CD14-positive monocyte (primary cell): ENCODE measurements around the gene CDH13. TPM values are rescaled to one million over a fixed set of nuclear protein-coding genes. Genes with fewer than 3 reads are reported as not detected.

Experiments
- DNase-seq, 3 donors: peaks; one replicate each; pipeline ENCODE4 v3.0.0-alpha.2; 2011 to 2022
- H2AFZ ChIP-seq: 2 replicates; pipeline ENCODE4 v1.6.0; 2012; ENCODE audit warnings: mild to moderate bottlenecking, low read depth, low read length, inconsistent platforms; ENCODE audit not compliant: insufficient read depth, poor library complexity, severe bottlenecking
- H3K27ac ChIP-seq, 2 donors: 1 replicate in 1 of 2; 2 replicates in 1 of 2; pipeline ENCODE4 v1.5.1; 2012 to 2013; ENCODE audit warnings: low read length in 2 of 2, control low read depth in 1 of 2, inconsistent platforms in 1 of 2, low read depth in 1 of 2, mild to moderate bottlenecking in 1 of 2
- H3K27me3 ChIP-seq, 2 donors: one replicate each; pipeline versions ENCODE4 v1.6.0 to v1.6.1; 2011 to 2013; ENCODE audit warnings: low read length in 2 of 2; ENCODE audit not compliant: control insufficient read depth in 2 of 2, insufficient read depth in 2 of 2
- H3K36me3 ChIP-seq, 2 donors: replicated peaks in 1 of 2; 1 replicate in 1 of 2; 2 replicates in 1 of 2; pipeline versions ENCODE4 v1.5.1 to v1.6.1; 2012 to 2013; ENCODE audit warnings: low read length in 2 of 2, control low read depth in 1 of 2, inconsistent platforms in 1 of 2, mild to moderate bottlenecking in 1 of 2; ENCODE audit not compliant: insufficient read depth in 2 of 2, control insufficient read depth in 1 of 2
- H3K4me1 ChIP-seq, 2 donors: 1 replicate in 1 of 2; 2 replicates in 1 of 2; pipeline versions ENCODE4 v1.5.1 to v1.6.1; 2012 to 2013; ENCODE audit warnings: low read length in 2 of 2, control low read depth in 1 of 2, inconsistent platforms in 1 of 2, mild to moderate bottlenecking in 1 of 2, moderate library complexity in 1 of 2; ENCODE audit not compliant: insufficient read depth in 2 of 2, control insufficient read depth in 1 of 2
- H3K4me2 ChIP-seq: replicated peaks from 2 replicates; pipeline ENCODE3; 2012; ENCODE audit warnings: low read length, moderate library complexity, mild to moderate bottlenecking; ENCODE audit not compliant: poor library complexity, severe bottlenecking; ENCODE audit errors: extremely low read depth
- H3K4me3 ChIP-seq, 3 experiments: fragments of 200-600 bp in 1 of 3; sonication (generic) in 1 of 3; replicated peaks in 1 of 3; 1 replicate in 2 of 3; 2 replicates in 1 of 3; pipeline ENCODE4 v1.5.1; 2011 to 2013; ENCODE audit warnings: low read length in 3 of 3, mild to moderate bottlenecking in 3 of 3, control low read depth in 2 of 3, low read depth in 2 of 3, inconsistent platforms in 1 of 3, moderate library complexity in 1 of 3
- H3K79me2 ChIP-seq: 2 replicates; pipeline ENCODE4 v1.6.0; 2012; ENCODE audit warnings: mild to moderate bottlenecking, control low read depth, inconsistent platforms, low read length, moderate library complexity; ENCODE audit not compliant: insufficient read depth
- H3K9ac ChIP-seq: 2 replicates; pipeline ENCODE4 v1.6.0; 2017; ENCODE audit warnings: low read length, mild to moderate bottlenecking; ENCODE audit not compliant: insufficient read depth, poor library complexity, severe bottlenecking
- H3K9me3 ChIP-seq, 2 donors: replicated peaks in 1 of 2; 1 replicate in 1 of 2; 2 replicates in 1 of 2; pipeline versions ENCODE4 v1.5.1 to v1.6.1; 2012 to 2013; ENCODE audit warnings: low read length in 2 of 2, control low read depth in 1 of 2; ENCODE audit not compliant: control insufficient read depth in 1 of 2, insufficient read depth in 1 of 2
- H4K20me1 ChIP-seq: 2 replicates; pipeline ENCODE4 v1.6.0; 2012; ENCODE audit warnings: mild to moderate bottlenecking, low read length, control low read depth, moderate library complexity; ENCODE audit not compliant: insufficient read depth
- H3K27ac Mint-ChIP-seq, 7 donors: one replicate each; pipeline ENCODE4 v1.8.0; 2020; ENCODE audit warnings: mild to moderate bottlenecking in 7 of 7, mixed read lengths in 7 of 7, moderate library complexity in 6 of 7, inconsistent platforms in 2 of 7
- H3K27me3 Mint-ChIP-seq, 3 donors: one replicate each; pipeline ENCODE4 v1.8.0; 2021 to 2022; ENCODE audit warnings: low read depth in 3 of 3, mild to moderate bottlenecking in 3 of 3, mixed read lengths in 3 of 3, moderate library complexity in 3 of 3, inconsistent platforms in 1 of 3
- H3K36me3 Mint-ChIP-seq, 2 donors: one replicate each; pipeline ENCODE4 v1.8.0; 2020; ENCODE audit warnings: mixed read lengths in 2 of 2, inconsistent platforms in 1 of 2, mild to moderate bottlenecking in 1 of 2
- H3K4me1 Mint-ChIP-seq: one replicate; pipeline ENCODE4 v1.8.0; 2020; ENCODE audit warnings: mild to moderate bottlenecking, mixed read lengths
- H3K4me3 Mint-ChIP-seq, 2 donors: one replicate each; pipeline ENCODE4 v1.8.0; 2020; ENCODE audit warnings: mild to moderate bottlenecking in 2 of 2, mixed read lengths in 2 of 2, moderate library complexity in 1 of 2
- H3K9me3 Mint-ChIP-seq, 7 donors: one replicate each; pipeline ENCODE4 v1.8.0; 2020 to 2022; ENCODE audit warnings: mixed read lengths in 7 of 7, mild to moderate bottlenecking in 6 of 7, moderate library complexity in 6 of 7, inconsistent platforms in 2 of 7
- WGBS: methylation state at CpG from one replicate; pipeline ENCODE4 v1.1.5; 2013; ENCODE audit warnings: missing lambda C conversion rate; ENCODE audit not compliant: insufficient coverage; 5-methylcytosine and 5-hydroxymethylcytosine counted together
- intact Hi-C, 2 donors: fragments of 100-400 bp; cut with micrococcal nuclease; formaldehyde crosslinking; loops; one replicate each; pipeline versions ENCODE4 v1.15.0 to v1.15.1; 2023
- polyA plus RNA-seq, 3 donors: library from polyadenylated mRNA; depleted of rRNA in 1 of 3; unstranded in 2 of 3; stranded (reverse) in 1 of 3; fragments of 300-500 nt in 2 of 3; fragments of >200 nt in 1 of 3; fragmentation: Illumina TruSeq in 2 of 3; gene quantifications; 1 replicate in 2 of 3; 2 replicates in 1 of 3; pipeline ENCODE4 v1.2.3, GENCODE V29; 2012 to 2021
- TF ChIP-seq, protein P1 (sequence below): fragments of 200-600 bp; IDR thresholded peaks from one replicate; pipeline ENCODE4 v1.8.0; 2022; ENCODE audit warnings: antibody characterized with exemption, mild to moderate bottlenecking

CDH13 gene
- polyA plus RNA-seq, 3 donors: 0.13 to 0.19 TPM; not detected in 1

DNA sequence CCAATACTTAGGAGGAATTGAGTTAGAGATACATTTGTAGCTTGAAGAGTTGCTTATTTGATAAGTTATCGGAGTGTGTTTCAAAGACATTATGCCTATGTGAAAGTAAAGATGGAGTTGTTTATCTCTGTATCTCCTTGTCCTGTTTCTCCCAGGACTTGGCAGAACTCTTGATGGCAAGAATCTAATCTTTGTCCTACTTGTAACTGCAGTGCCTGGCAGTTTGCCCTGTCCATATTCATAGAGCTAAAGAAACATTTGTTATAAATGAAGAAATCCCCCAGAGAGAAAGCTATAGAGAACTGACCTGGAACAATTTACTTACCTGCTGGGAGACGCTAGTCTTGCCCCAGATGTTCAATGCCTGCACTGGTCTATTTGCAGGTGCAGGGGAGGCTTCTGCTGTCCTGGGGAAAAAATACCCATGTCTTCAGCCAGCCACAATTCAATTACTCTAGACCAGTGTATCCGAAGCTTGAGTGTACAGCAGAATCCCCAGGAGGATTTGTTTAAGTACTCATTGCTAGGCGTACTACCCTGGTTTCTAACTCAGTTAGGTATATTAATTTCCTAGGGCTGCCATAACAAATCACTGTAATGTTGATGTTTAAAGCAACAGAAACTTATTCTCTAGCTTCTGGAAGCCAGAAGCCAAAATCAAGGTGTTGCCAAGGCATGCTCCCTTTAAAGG lies 771.0 kb downstream of the CDH13 start:
- intact Hi-C loops: no loop called here
- peaks cover 2 to 24% (median 11%) of the 10 kb centered on the region in 7 donors for H3K9me3 Mint-ChIP-seq
- Histone ChIP-seq H3K4me2 (no peak overlapping the region), H3K27me3 (no peaks in the 10 kb centered on the region), H3K9me3 (peaks cover 0 to 4% of the 10 kb centered on the region in 2 donors), H3K36me3 (no peaks in the 10 kb centered on the region), H3K9ac (no peak overlapping the region), H3K4me3 (no peak overlapping the region), H4K20me1 (no peaks in the 10 kb centered on the region), H3K79me2 (no peaks in the 10 kb centered on the region), H3K4me1 (no peaks in the 10 kb centered on the region), H2AFZ (no peak overlapping the region), H3K27ac (no peak overlapping the region)
- DNase-seq: no peak
- H3K27me3 Mint-ChIP-seq: peaks cover 0 to 1% (median 0%) of the 10 kb centered on the region in 3 donors
- H3K4me3 Mint-ChIP-seq: no peak overlapping the region
- H3K36me3 Mint-ChIP-seq: no peaks in the 10 kb centered on the region
- 100% methylated on average over 1 of the region's 4 CpGs for WGBS
- H3K4me1 Mint-ChIP-seq: no peaks in the 10 kb centered on the region
- TF ChIP-seq, protein P1, sequence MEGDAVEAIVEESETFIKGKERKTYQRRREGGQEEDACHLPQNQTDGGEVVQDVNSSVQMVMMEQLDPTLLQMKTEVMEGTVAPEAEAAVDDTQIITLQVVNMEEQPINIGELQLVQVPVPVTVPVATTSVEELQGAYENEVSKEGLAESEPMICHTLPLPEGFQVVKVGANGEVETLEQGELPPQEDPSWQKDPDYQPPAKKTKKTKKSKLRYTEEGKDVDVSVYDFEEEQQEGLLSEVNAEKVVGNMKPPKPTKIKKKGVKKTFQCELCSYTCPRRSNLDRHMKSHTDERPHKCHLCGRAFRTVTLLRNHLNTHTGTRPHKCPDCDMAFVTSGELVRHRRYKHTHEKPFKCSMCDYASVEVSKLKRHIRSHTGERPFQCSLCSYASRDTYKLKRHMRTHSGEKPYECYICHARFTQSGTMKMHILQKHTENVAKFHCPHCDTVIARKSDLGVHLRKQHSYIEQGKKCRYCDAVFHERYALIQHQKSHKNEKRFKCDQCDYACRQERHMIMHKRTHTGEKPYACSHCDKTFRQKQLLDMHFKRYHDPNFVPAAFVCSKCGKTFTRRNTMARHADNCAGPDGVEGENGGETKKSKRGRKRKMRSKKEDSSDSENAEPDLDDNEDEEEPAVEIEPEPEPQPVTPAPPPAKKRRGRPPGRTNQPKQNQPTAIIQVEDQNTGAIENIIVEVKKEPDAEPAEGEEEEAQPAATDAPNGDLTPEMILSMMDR: no peak
- H3K27ac Mint-ChIP-seq: no peak overlapping the region

DNA sequence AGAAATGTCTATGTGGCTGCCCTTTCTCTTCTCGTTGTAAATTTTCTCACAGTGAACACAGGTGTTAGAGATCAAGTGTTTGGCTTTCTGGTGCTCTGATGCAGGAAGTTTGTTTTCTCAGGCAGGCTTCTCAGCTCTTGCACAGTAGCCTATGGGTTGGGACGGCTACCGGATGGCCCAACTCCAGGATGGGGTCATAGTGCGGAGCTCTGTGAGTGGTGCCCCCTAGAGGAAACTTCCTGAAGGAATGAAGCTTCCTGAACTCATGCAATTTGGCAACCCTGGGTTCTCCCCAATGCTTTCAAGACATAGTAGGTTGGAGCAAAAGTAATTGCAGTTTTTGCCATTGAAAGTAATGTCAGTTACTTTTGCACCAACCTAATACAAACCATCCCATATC lies 773.5 kb downstream of the CDH13 start:
- H3K4me1 Mint-ChIP-seq: no peaks in the 10 kb centered on the region
- TF ChIP-seq, protein P1: no peak

More for the DNA sequence above, 773.5 kb downstream of the CDH13 start:
- 62% methylated on average over 3 of the region's 4 CpGs for WGBS
- Histone ChIP-seq H3K9me3 (peaks cover 0 to 4% of the 10 kb centered on the region in 2 donors), H3K9ac (no peak overlapping the region), H4K20me1 (no peaks in the 10 kb centered on the region), H2AFZ (no peak overlapping the region), H3K4me2 (no peak overlapping the region), H3K4me1 (no peaks in the 10 kb centered on the region), H3K4me3 (no peak overlapping the region), H3K79me2 (no peaks in the 10 kb centered on the region), H3K36me3 (no peaks in the 10 kb centered on the region), H3K27ac (no peak overlapping the region), H3K27me3 (no peaks in the 10 kb centered on the region)
- no peak for DNase-seq
- H3K27me3 Mint-ChIP-seq: peaks cover 0 to 1% (median 0%) of the 10 kb centered on the region in 3 donors
- no peaks in the 10 kb centered on the region for H3K36me3 Mint-ChIP-seq
- H3K4me3 Mint-ChIP-seq: no peak overlapping the region
- intact Hi-C loops: no loop called here
- peaks cover 0 to 10% (median 4%) of the 10 kb centered on the region in 7 donors for H3K9me3 Mint-ChIP-seq
- H3K27ac Mint-ChIP-seq: no peak overlapping the region
